Panc1 (cell line): ENCODE measurements around the gene MIER2. TPM values are rescaled to one million over a fixed set of nuclear protein-coding genes. Genes with fewer than 3 reads are reported as not detected.
"Not testable (repeated sequence)": the region's sequence is repeated elsewhere in the genome, so short reads cannot be mapped to it uniquely, and the experiment has no call there.

Experiments used
- ATAC-seq: fragments of 200-7000 bp; cut with Tn5 transposase; 2 replicates; pipeline ENCODE4 v1.9.1; 2020; ENCODE audit warnings: mild to moderate bottlenecking, moderate library complexity
- BruUV-seq: library from RNA; stranded (reverse); fragments of 400-500 nt; replicated peaks from 2 replicates; lab custom pipeline; 2021; lab: Mats Ljungman, UMichigan
- CTCF ChIA-PET: fragments of 300-600 bp; sonication (Branson Sonifier 250); formaldehyde crosslinking; loops from one replicate; lab custom pipeline; 2022; ENCODE audit warnings: antibody characterized with exemption; lab: Charles Lee
- POLR2A ChIA-PET: fragments of 300-600 bp; sonication (Branson Sonifier 250); formaldehyde crosslinking; loops from one replicate; lab custom pipeline; 2022; ENCODE audit warnings: antibody characterized with exemption; lab: Charles Lee
- DNase-seq: peaks from one replicate; pipeline ENCODE4 v3.0.0-alpha.2; 2010; ENCODE audit warnings: low read depth, low spot score
- H3K27ac ChIP-seq: 2 replicates; pipeline ENCODE4 v1.5.1; 2011; ENCODE audit warnings: mild to moderate bottlenecking, low read length, inconsistent platforms
- H3K27me3 ChIP-seq: fragments of 200-500 bp; sonication (Bioruptor generic); 2 replicates; pipeline ENCODE4 v1.6.0; 2014; ENCODE audit warnings: low read length, inconsistent platforms; ENCODE audit not compliant: control insufficient read depth, insufficient read depth
- H3K36me3 ChIP-seq: fragments of 200-500 bp; sonication (Bioruptor generic); 2 replicates; pipeline ENCODE4 v1.5.1; 2014; ENCODE audit warnings: inconsistent platforms, mild to moderate bottlenecking, low read length, moderate library complexity; ENCODE audit not compliant: control insufficient read depth, insufficient read depth
- H3K4me1 ChIP-seq: 2 replicates; pipeline ENCODE4 v1.5.1; 2011; ENCODE audit warnings: inconsistent platforms, mild to moderate bottlenecking, low read length, moderate library complexity; ENCODE audit not compliant: control insufficient read depth, insufficient read depth
- H3K4me3 ChIP-seq, 2 experiments: 2 replicates each; pipeline ENCODE4 v1.5.1; 2011 to 2012; ENCODE audit warnings: low read depth in 2 of 2, low read length in 2 of 2, mild to moderate bottlenecking in 2 of 2, inconsistent platforms in 1 of 2, moderate library complexity in 1 of 2
- H3K9me3 ChIP-seq: fragments of 200-500 bp; sonication (Bioruptor generic); 2 replicates; pipeline ENCODE4 v1.5.1; 2014; ENCODE audit warnings: low read depth, mild to moderate bottlenecking, inconsistent platforms, low read length, moderate library complexity; ENCODE audit not compliant: control insufficient read depth, insufficient read depth
- POLR2AphosphoS5 ChIP-seq: IDR thresholded peaks from 2 replicates; pipeline ENCODE4 v1.6.1; 2012; ENCODE audit warnings: mild to moderate bottlenecking, low read depth, low read length, moderate library complexity
- SIN3A ChIP-seq: IDR thresholded peaks from 2 replicates; pipeline ENCODE4 v1.6.1; 2012; ENCODE audit warnings: low read depth, mild to moderate bottlenecking, low read length, moderate library complexity, borderline replicate concordance; ENCODE audit not compliant: insufficient read depth
- TCF7L2 ChIP-seq: IDR thresholded peaks from 2 replicates; pipeline ENCODE4 v1.6.1; 2011; ENCODE audit warnings: mild to moderate bottlenecking, low read depth, low read length, inconsistent platforms
- in situ Hi-C: cut with HindIII; loops from 2 replicates; pipeline ENCODE4 v1.10.0; 2016; ENCODE audit warnings: low sequenced_read_pairs, low pct_unique_long_range_greater_than_20kb
- intact Hi-C: fragments of 100-400 bp; cut with micrococcal nuclease; formaldehyde crosslinking; loops from one replicate; pipeline ENCODE4 v1.10.0; 2022; ENCODE audit not compliant: unreplicated experiment
- total RNA-seq: library from RNA; stranded (reverse); gene quantifications from one replicate; pipeline ENCODE4 v1.2.1, GENCODE V29; 2021; ENCODE audit not compliant: unreplicated experiment
- TF ChIP-seq, protein P1 (sequence below): fragments of 450-650 bp; IDR thresholded peaks from 2 replicates; pipeline ENCODE4 v1.5.1; 2017; ENCODE audit warnings: mild to moderate bottlenecking
- TF ChIP-seq, protein P2 (sequence below), 2 experiments: IDR thresholded peaks; 2 replicates each; pipeline ENCODE4 v1.6.1; 2011 to 2012; ENCODE audit warnings: low read depth in 2 of 2, control low read depth in 1 of 2, low read length in 1 of 2, mild to moderate bottlenecking in 1 of 2, moderate library complexity in 1 of 2; ENCODE audit not compliant: insufficient read depth in 1 of 2

MIER2 gene
- total RNA-seq, 1 experiment from 2014 or later, result 32.1 TPM

DNA sequence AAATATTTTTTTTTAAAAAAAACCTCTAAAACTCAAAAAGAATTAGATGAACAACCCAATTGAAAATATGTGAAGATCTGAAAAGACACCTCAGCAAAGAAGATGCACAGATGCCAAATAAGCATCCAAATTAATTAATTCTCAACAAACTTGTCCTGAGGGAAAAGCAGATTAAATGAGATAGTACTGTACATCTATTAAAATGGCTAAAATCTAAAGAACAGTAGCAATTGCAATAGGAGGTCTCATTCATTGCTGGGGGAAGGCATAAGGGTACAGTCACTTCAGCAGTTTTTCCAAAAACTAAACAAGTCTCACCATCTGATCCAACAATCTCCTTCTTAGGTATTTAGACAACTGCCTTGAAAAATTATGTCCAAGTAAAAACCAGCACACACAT, 75.4 kb downstream of the MIER2 start:
- H3K27ac ChIP-seq, result no peak overlapping the region
- ATAC-seq (no peak), DNase-seq (no peak)
- no peaks in the 10 kb centered on the region for H3K36me3 ChIP-seq
- H3K9me3 ChIP-seq, result no peaks in the 10 kb centered on the region
- TF ChIP-seq POLR2AphosphoS5 (no peak), SIN3A (no peak), TCF7L2 (no peak)
- TF ChIP-seq, protein P1, sequence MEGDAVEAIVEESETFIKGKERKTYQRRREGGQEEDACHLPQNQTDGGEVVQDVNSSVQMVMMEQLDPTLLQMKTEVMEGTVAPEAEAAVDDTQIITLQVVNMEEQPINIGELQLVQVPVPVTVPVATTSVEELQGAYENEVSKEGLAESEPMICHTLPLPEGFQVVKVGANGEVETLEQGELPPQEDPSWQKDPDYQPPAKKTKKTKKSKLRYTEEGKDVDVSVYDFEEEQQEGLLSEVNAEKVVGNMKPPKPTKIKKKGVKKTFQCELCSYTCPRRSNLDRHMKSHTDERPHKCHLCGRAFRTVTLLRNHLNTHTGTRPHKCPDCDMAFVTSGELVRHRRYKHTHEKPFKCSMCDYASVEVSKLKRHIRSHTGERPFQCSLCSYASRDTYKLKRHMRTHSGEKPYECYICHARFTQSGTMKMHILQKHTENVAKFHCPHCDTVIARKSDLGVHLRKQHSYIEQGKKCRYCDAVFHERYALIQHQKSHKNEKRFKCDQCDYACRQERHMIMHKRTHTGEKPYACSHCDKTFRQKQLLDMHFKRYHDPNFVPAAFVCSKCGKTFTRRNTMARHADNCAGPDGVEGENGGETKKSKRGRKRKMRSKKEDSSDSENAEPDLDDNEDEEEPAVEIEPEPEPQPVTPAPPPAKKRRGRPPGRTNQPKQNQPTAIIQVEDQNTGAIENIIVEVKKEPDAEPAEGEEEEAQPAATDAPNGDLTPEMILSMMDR, result no peak
- TF ChIP-seq, protein P2, sequence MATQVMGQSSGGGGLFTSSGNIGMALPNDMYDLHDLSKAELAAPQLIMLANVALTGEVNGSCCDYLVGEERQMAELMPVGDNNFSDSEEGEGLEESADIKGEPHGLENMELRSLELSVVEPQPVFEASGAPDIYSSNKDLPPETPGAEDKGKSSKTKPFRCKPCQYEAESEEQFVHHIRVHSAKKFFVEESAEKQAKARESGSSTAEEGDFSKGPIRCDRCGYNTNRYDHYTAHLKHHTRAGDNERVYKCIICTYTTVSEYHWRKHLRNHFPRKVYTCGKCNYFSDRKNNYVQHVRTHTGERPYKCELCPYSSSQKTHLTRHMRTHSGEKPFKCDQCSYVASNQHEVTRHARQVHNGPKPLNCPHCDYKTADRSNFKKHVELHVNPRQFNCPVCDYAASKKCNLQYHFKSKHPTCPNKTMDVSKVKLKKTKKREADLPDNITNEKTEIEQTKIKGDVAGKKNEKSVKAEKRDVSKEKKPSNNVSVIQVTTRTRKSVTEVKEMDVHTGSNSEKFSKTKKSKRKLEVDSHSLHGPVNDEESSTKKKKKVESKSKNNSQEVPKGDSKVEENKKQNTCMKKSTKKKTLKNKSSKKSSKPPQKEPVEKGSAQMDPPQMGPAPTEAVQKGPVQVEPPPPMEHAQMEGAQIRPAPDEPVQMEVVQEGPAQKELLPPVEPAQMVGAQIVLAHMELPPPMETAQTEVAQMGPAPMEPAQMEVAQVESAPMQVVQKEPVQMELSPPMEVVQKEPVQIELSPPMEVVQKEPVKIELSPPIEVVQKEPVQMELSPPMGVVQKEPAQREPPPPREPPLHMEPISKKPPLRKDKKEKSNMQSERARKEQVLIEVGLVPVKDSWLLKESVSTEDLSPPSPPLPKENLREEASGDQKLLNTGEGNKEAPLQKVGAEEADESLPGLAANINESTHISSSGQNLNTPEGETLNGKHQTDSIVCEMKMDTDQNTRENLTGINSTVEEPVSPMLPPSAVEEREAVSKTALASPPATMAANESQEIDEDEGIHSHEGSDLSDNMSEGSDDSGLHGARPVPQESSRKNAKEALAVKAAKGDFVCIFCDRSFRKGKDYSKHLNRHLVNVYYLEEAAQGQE (IDR thresholded peaks at IDR 0.05; ENCODE audit: insufficient read depth in 1 of 2, low read depth in 2 of 2, low read length in 1 of 2), result no peak
- H3K4me3 ChIP-seq, result no peak overlapping the region
- ChIA-PET POLR2A (no interaction called here), CTCF (no interaction called here)
- H3K4me1 ChIP-seq, result no peaks in the 10 kb centered on the region; the same call in 1 of the 2 replicates
- intact Hi-C loops, result no loop called here
- BruUV-seq, result no TSS peak
- no peaks in the 10 kb centered on the region for H3K27me3 ChIP-seq
- in situ Hi-C loops, result no loop called here

DNA sequence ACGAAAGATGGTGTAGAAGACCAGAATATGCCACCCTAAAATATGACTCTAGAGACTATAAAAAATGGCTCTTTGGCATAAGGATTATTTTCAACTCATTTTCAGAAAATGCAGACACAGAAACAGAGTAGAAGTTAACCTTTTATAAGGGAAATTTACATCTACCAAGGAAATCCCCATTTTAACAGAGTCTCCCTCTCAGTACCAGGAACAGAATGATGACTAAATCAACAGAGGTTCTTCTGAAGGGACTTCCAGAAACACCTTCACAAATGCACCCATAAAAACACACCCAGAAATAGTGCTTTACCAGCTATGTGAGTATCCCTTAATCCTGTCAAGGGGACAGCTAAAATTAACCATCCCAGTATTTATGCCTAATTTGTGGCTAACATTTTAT, 82.5 kb downstream of the MIER2 start:
- intact Hi-C loops (no loop called here), in situ Hi-C loops (no loop called here)
- DNase-seq (no peak), ATAC-seq (no peak)
- TF ChIP-seq POLR2AphosphoS5, result no peak
- no peak for TF ChIP-seq TCF7L2
- TF ChIP-seq, protein P2 (IDR thresholded peaks at IDR 0.05; ENCODE audit: insufficient read depth in 1 of 2, low read depth in 2 of 2, low read length in 1 of 2), result no peak
- TF ChIP-seq SIN3A, result no peak
- TF ChIP-seq, protein P1, result no peak
- no peaks in the 10 kb centered on the region for H3K9me3 ChIP-seq
- no peaks in the 10 kb centered on the region for H3K27me3 ChIP-seq
- no TSS peak for BruUV-seq
- ChIA-PET POLR2A (no interaction called here), CTCF (no interaction called here)
- H3K4me3 ChIP-seq, result no peak overlapping the region
- no peak overlapping the region for H3K27ac ChIP-seq
- no peaks in the 10 kb centered on the region for H3K36me3 ChIP-seq
- H3K4me1 ChIP-seq, result no peaks in the 10 kb centered on the region; the same call in 1 of the 2 replicates

DNA sequence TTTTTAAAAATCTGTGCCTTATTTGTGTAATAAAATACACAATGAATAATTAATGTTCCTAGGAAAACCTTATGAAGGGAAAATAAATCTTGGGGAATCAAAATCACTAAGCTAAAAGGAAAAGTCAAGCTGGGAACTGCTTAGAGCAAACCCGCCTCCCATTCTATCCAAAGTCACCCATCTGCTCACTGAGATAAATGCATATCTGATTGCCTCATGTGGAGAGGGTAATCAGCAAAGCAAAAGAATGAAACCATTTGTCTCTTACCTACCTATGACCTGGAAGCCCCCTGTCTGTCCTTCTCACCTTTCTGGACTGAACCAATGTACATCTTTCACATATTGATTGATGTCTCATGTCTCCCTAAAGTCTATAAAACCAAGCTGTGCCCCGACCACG, 87.8 kb downstream of the MIER2 start:
- H3K4me3 ChIP-seq, H3K27ac ChIP-seq, DNase-seq, H3K36me3 ChIP-seq, intact Hi-C loops, CTCF ChIA-PET, in situ Hi-C loops, H3K4me1 ChIP-seq, ATAC-seq, H3K27me3 ChIP-seq, BruUV-seq, H3K9me3 ChIP-seq: not testable (repeated sequence)
- POLR2A ChIA-PET, result interaction anchor here (0.6 kb wide), 1 partner anchor 17 kb away, joined by 3 read pairs; no protein-coding TSS in a partner anchor
